GM21619 (cell line): Measurements from ENCODE around the gene KLRC3.
A peak's percentile ranks its signal among the peaks of the same experiment; 100 is the strongest.
"Not testable (repeated sequence)": the region's sequence is repeated elsewhere in the genome, so short reads cannot be mapped to it uniquely, and the experiment has no call there.

ENCODE experiments used
- ATAC-seq: cut with Tn5 transposase; IDR thresholded peaks from one replicate; pipeline ENCODE4 v1.9.1; 2021; ENCODE audit not compliant: unreplicated experiment

Gene KLRC3

GRCh38 chr12:10404798-10405197, 15.6 kb downstream of the KLRC3 start:
- no peak for ATAC-seq

DNA sequence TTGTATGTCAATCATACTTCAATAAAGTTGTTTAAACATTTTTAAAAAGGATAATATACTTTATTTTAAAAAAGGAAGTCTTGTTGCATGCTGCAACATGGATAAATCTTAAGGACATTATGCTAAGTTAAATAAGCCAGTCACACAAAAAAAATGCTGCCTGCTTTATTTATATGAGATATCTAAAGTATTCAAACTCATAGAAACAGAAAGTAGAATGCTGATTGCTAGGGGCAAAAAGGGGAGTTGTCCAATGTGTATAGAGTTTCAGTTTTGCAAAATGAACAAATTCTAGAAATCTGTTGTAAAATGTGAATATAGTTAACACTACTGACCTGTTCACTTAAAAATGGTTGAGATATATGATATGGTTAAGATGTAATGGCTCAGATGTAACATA, 19.6 kb downstream of the KLRC3 start:
- ATAC-seq, result no peak

GRCh38 chr12:10398168-10398567, 22.2 kb downstream of the KLRC3 start:
- no peak for ATAC-seq

DNA sequence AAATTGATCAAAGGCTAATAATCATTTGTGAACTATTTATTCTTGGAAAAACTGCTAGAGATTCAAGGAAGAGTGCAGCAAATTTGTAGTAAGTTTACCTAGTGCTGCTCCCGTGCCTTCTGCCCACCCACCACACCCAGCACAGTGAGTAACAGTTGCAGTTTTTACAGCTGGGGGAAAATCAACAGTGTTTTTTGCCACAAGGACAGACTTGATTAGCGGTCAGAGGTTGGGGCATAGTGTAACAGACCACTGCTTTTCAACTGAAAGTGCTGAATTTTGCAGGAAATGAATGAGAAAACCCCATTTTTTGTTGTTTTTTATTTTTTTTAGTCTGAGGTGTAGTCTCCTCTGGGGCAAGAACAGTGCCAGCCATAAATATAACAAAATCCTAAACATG, 23.1 kb downstream of the KLRC3 start:
- ATAC-seq, result no peak

GRCh38 chr12:10396176-10396575, 24.2 kb downstream of the KLRC3 start:
- not testable (repeated sequence) for ATAC-seq

GRCh38 chr12:10395390-10395998, 24.9 kb downstream of the KLRC3 start:
- ATAC-seq, result peak; percentile 79

- ATAC-seq, result not testable (repeated sequence)
Measured at GRCh38 chr12:10394531-10395152, 25.8 kb downstream of the KLRC3 start.

GRCh38 chr12:10393291-10393690, 27.1 kb downstream of the KLRC3 start:
- ATAC-seq, result no peak

GRCh38 chr12:10392394-10392930, 27.9 kb downstream of the KLRC3 start:
- peak; percentile 71 for ATAC-seq

- ATAC-seq, result not testable (repeated sequence)
Measured at GRCh38 chr12:10390991-10391390, 29.4 kb downstream of the KLRC3 start.

DNA sequence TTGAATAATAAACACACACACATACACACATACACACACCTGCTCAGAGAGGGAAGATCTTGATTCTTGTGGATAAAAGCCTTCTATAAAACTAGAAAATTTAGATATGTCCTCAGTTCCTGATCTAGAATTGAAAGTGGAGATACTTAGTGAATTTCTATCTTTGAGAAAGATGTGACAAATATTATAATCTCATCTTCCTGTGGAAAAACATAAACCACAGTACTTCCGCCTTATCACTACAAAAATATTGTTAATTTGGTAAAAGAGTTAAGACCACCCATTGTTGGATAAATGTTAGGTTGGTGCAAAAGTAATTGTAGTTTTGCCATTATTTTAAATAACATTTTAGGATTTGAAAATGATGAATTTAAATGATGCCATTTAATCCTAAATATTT, 30.5 kb downstream of the KLRC3 start, which contains the start of gene KLRK1:
KLRK1 (minus strand) TSS at position 138 of the 400 bp plus-strand sequence. CDS start 1,231 bp downstream, outside the sequence.
- no peak for ATAC-seq

DNA sequence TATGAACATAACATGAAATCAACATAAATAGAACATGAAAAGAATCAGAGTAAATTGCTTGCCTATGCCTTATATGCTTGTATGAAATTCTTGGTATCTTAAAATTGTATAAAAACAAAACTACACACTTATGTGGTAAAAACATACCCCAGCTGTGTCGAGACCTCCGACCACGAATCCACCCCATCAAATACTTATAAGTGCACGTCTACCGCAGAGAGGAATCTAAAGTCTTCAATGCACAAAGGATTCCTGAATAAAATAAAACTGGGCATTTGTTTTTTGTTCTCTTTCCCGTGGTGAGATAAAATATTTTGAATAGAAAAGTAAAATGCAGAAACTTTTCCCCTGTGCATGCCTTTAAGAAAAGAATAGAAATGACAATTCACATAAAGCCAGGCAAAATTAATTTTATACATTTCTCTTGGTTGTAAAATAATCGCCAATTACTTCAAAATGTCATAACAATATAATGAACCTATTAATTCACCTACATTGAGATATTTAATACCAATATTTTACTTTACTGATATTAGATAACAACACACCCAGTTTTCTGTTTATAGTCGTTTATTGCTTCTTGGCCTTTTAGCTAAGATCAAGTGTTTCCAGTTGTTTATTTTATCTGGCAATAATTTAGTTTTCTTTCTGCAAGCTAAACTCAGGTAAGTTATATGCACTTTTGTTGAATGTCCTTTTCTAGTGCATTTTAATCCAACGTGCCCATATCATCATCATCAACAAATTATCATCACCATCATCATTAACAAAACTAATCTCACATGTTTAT, 31.6 kb downstream of the KLRC3 start:
- no peak for ATAC-seq

GRCh38 chr12:10387498-10387897, 32.9 kb downstream of the KLRC3 start:
- not testable (repeated sequence) for ATAC-seq

- ATAC-seq, result no peak
Measured at GRCh38 chr12:10386857-10387256, 33.5 kb downstream of the KLRC3 start.

GRCh38 chr12:10385166-10385613, 35.2 kb downstream of the KLRC3 start:
- no peak for ATAC-seq

DNA sequence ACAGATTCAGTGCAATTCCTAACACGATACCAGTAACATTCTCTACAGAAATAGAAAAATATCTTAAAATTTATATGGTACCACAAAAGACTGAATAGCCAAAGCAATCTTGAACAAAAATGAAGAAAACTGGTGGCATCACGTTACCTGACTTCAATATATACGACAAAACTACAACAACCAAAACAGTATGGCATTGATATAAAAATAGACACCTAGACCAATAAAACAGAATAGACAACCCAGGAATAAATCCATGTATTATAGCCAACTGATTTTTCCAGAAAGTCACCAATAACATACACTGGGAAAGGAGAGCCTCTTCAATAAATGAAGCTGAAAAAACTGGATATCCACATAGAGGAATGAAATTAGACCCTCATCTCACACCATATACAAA, 36.2 kb downstream of the KLRC3 start:
- no peak for ATAC-seq

- ATAC-seq, result no peak
Measured at GRCh38 chr12:10381928-10382628, 38.3 kb downstream of the KLRC3 start.

DNA sequence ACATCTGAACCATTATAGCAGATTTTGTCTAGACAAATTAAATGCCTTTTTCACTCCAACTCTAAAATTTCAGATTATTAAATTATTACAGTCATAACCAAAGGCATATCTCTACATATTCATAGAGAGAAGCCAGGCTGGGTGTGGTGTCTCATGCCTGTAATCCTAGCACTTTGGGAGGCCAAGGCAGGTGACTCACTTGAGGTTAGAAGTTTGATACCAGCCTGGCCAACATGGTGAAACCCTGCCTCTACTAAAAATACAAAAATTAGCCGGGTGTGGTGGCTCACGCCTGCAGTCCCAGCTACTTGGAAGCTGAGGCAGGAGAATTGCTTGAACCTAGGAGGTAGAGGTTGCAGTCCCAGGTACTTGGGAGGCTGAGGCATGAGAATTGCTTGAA, 41.7 kb downstream of the KLRC3 start:
- not testable (repeated sequence) for ATAC-seq

DNA sequence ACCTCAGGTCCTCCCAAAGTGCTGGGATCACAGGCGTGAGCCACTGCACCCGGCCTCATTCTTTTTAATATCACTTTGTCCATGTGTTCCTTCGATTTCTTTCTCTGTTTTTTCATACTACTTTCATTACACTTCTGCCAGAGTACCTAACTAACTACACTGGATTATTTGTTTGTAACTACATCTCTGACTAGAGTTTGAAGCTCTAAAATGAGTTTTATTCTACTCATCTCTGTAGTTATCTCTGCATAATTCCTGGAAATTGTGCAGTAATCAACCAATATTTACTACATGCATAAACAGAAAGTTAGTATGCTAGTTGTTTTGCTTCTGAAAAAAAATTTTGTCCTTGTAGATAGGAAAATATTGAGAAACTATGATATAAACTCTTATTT, 45.8 kb downstream of the KLRC3 start:
- no peak for ATAC-seq

DNA sequence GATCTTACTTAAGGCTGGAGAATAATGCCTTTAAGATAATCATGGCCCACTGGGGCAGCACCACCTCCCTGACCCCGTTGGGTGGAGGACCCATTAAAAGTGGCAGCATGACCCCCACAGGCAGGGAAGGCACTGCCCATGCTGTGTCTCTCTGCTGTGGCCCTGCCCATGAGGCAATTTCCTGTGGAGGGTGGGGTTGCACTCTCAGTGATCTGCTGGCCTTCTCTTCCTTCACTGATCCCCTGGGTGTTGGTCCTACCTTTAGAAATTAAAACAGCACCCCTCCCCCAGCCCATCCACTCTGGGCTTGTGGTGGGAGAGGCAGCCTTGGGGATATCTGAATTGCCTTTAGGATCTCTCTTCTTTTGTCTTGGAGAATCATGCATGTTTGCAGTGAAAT, 47.8 kb downstream of the KLRC3 start:
- ATAC-seq, result no peak
